Breast epithelium (tissue), 3 donors: ENCODE measurements around the gene THSD4.

Source experiments
- POLR2A ChIP-seq: fragments of 450-650 bp; IDR thresholded peaks from one replicate; pipeline ENCODE4 v1.6.1; 2016; ENCODE audit warnings: antibody characterized with exemption, mild to moderate bottlenecking, moderate library complexity
- POLR2AphosphoS5 ChIP-seq, 3 donors: sonication (generic); formaldehyde crosslinking; IDR thresholded peaks; one replicate each; pipeline ENCODE4 v1.6.1; 2017; ENCODE audit warnings: antibody characterized with exemption in 3 of 3
- TF ChIP-seq, protein P1 (sequence below), 3 donors: fragments of 450-650 bp; IDR thresholded peaks; one replicate each; pipeline ENCODE4 v1.5.1; 2016 to 2017; ENCODE audit warnings: antibody characterized with exemption in 3 of 3, mild to moderate bottlenecking in 3 of 3, moderate library complexity in 3 of 3

DNA sequence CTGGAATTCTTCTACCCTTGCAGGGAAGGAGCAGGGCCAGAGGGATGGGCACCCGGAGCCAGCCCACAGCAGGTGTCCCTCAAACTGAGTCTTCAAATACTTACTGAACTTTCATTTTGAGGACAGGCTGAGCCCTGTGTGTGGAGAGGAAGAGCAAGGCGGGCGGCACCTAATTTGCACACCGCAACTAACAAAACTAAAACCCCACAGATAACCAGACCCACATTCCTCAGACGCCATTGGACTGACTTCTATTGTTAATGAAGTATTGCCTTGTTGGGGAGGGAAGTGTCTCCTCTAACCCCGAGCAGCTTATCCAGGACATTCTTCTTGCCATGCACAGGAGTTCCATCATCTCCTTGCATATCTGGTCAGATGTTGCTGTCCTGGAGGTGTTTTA lies 589.9 kb downstream of the THSD4 start:
- TF ChIP-seq POLR2AphosphoS5 (IDR thresholded peaks at IDR 0.05), result no peak
- TF ChIP-seq, protein P1, sequence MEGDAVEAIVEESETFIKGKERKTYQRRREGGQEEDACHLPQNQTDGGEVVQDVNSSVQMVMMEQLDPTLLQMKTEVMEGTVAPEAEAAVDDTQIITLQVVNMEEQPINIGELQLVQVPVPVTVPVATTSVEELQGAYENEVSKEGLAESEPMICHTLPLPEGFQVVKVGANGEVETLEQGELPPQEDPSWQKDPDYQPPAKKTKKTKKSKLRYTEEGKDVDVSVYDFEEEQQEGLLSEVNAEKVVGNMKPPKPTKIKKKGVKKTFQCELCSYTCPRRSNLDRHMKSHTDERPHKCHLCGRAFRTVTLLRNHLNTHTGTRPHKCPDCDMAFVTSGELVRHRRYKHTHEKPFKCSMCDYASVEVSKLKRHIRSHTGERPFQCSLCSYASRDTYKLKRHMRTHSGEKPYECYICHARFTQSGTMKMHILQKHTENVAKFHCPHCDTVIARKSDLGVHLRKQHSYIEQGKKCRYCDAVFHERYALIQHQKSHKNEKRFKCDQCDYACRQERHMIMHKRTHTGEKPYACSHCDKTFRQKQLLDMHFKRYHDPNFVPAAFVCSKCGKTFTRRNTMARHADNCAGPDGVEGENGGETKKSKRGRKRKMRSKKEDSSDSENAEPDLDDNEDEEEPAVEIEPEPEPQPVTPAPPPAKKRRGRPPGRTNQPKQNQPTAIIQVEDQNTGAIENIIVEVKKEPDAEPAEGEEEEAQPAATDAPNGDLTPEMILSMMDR (IDR thresholded peaks at IDR 0.05), result no peak
- TF ChIP-seq POLR2A, result no peak
